K562 (cell line): Measurements from ENCODE around the gene ARL14EPL. TPM values are rescaled to one million over a fixed set of nuclear protein-coding genes. Genes with fewer than 3 reads are reported as not detected.

Experiments
- ATAC-seq: fragments of 200-7000 bp; cut with Tn5 transposase; 3 replicates; pipeline ENCODE4 v1.9.1; 2020; ENCODE audit warnings: moderate library complexity
- BruUV-seq: library from RNA; stranded (reverse); fragments of 400-500 nt; replicated peaks from 2 replicates; lab custom pipeline; 2021; lab: Mats Ljungman, UMichigan
- CTCF ChIA-PET: fragments of 300-600 bp; formaldehyde crosslinking; extraction: SDS; loops from one replicate; lab custom pipeline; 2021; ENCODE audit warnings: low intra/inter-chr PET ratio; lab: Yijun Ruan, JAX
- POLR2A ChIA-PET: fragments of 300-600, 350-650 bp; sonication (Branson Sonifier 250); formaldehyde crosslinking; extraction: SDS; loops from one replicate; lab custom pipeline; 2021; ENCODE audit warnings: antibody characterized with exemption, inconsistent platforms; lab: Yijun Ruan, JAX
- DNase-seq, 4 experiments: peaks; one replicate each; pipeline versions ENCODE4 v3.0.0 to v3.0.0-alpha.2; 2011 to 2018; ENCODE audit warnings: low spot score in 3 of 4, mixed read lengths in 3 of 4; ENCODE audit errors: extremely low read depth in 1 of 4
- FAIRE-seq: peaks from 2 replicates; lab custom pipeline; 2011; peaks lifted over from hg19 to GRCh38; lab: Jason Lieb, UNC
- H2AFZ ChIP-seq: 2 replicates; pipeline ENCODE4 v1.6.0; 2011; ENCODE audit warnings: low read depth, low read length, control low read depth, inconsistent platforms
- H3K27ac ChIP-seq: fragments of 200-600 bp; 3 replicates; pipeline ENCODE4 v1.8.0; 2011; ENCODE audit warnings: low read depth, mild to moderate bottlenecking, control low read depth, inconsistent platforms, low read length, moderate library complexity, mixed read lengths; ENCODE audit errors: extremely low read depth
- H3K27me3 ChIP-seq, 2 experiments: fragments of 300-600 bp in 1 of 2; 2 replicates in 1 of 2; 3 replicates in 1 of 2; pipeline versions ENCODE4 v1.6.0 to v1.8.0; 2011; ENCODE audit warnings: inconsistent platforms in 2 of 2, low read length in 2 of 2, mild to moderate bottlenecking in 1 of 2, mixed read lengths in 1 of 2, moderate library complexity in 1 of 2; ENCODE audit not compliant: control insufficient read depth in 2 of 2, insufficient read depth in 2 of 2
- H3K36me3 ChIP-seq: fragments of 300-600 bp; 3 replicates; pipeline ENCODE4 v1.8.0; 2011; ENCODE audit warnings: mild to moderate bottlenecking, low read length, inconsistent platforms; ENCODE audit not compliant: control insufficient read depth, insufficient read depth
- H3K4me1 ChIP-seq, 2 experiments: fragments of 200-600 bp in 1 of 2; replicated peaks in 1 of 2; 2 replicates in 1 of 2; 3 replicates in 1 of 2; pipeline versions ENCODE4 v1.5.1 to v1.8.0; 2011; ENCODE audit warnings: inconsistent platforms in 2 of 2, low read length in 2 of 2, mild to moderate bottlenecking in 1 of 2, mixed read lengths in 1 of 2, moderate library complexity in 1 of 2; ENCODE audit not compliant: control insufficient read depth in 2 of 2, insufficient read depth in 2 of 2
- H3K4me2 ChIP-seq: 2 replicates; pipeline ENCODE4 v1.6.1; 2011; ENCODE audit warnings: low read length, control low read depth, inconsistent platforms, mixed read lengths; ENCODE audit not compliant: insufficient read depth
- H3K4me3 ChIP-seq: fragments of 200-600 bp; sonication (generic), shearing (Covaris generic); 2 replicates; pipeline ENCODE4 v1.5.1; 2016; ENCODE audit warnings: control low read depth, inconsistent platforms
- H3K79me2 ChIP-seq: fragments of 200-600 bp; 3 replicates; pipeline ENCODE4 v1.8.0; 2011; ENCODE audit warnings: low read length, inconsistent platforms; ENCODE audit not compliant: control insufficient read depth, insufficient read depth
- H3K9ac ChIP-seq, 2 experiments: 2 replicates each; pipeline versions ENCODE4 v1.6.0 to v1.6.1; 2011; ENCODE audit warnings: low read depth in 2 of 2, low read length in 2 of 2, control low read depth in 1 of 2, inconsistent platforms in 1 of 2, mild to moderate bottlenecking in 1 of 2, mixed read lengths in 1 of 2; ENCODE audit not compliant: insufficient read depth in 1 of 2
- H3K9me1 ChIP-seq: one replicate; pipeline ENCODE4 v1.6.0; 2011; ENCODE audit warnings: inconsistent platforms, mild to moderate bottlenecking, low read length, moderate library complexity; ENCODE audit not compliant: control insufficient read depth, insufficient read depth
- H3K9me3 ChIP-seq: replicated peaks from 2 replicates; pipeline ENCODE4 v1.5.1; 2011; ENCODE audit warnings: low read depth, low read length, inconsistent platforms; ENCODE audit not compliant: control insufficient read depth, insufficient read depth
- H4K20me1 ChIP-seq: replicated peaks from 2 replicates; pipeline ENCODE4 v1.6.1; 2011; ENCODE audit warnings: low read length, inconsistent platforms, mixed read lengths; ENCODE audit not compliant: control insufficient read depth, insufficient read depth
- ASH1L ChIP-seq: fragments of 450-650 bp; IDR thresholded peaks from 2 replicates; pipeline ENCODE4 v1.6.1; 2018; ENCODE audit warnings: borderline replicate concordance, mild to moderate bottlenecking, low read depth; ENCODE audit not compliant: partially characterized antibody
- BCL6 ChIP-seq: fragments of 250-450 bp; sonication (Bioruptor Pico); IDR thresholded peaks from 2 replicates; pipeline ENCODE4 v1.4.0; 2020
- CXXC5 ChIP-seq: fragments of 250-450 bp; sonication (Bioruptor Pico); IDR thresholded peaks from 2 replicates; pipeline ENCODE4 v1.8.0; 2022; ENCODE audit warnings: inconsistent platforms, mild to moderate bottlenecking, moderate library complexity
- ETV1 ChIP-seq: fragments of 450-650 bp; conservative IDR thresholded peaks from 2 replicates; pipeline ENCODE4 v1.6.1; 2016; ENCODE audit warnings: missing genetic modification characterization, control low read depth, low read depth, missing compliant biosample characterization
- FOXK1 ChIP-seq: sonication (generic); formaldehyde crosslinking; IDR thresholded peaks from 2 replicates; pipeline ENCODE4 v1.8.0; 2022; ENCODE audit warnings: missing genetic modification reagents, mild to moderate bottlenecking, borderline replicate concordance
- FOXP1 ChIP-seq: sonication (generic); formaldehyde crosslinking; IDR thresholded peaks from 2 replicates; pipeline ENCODE4 v1.8.0; 2022; ENCODE audit warnings: mild to moderate bottlenecking, missing genetic modification reagents
- FUS ChIP-seq: fragments of 200-400 bp; formaldehyde crosslinking; optimal IDR thresholded peaks from 2 replicates; pipeline ENCODE3; 2017; ENCODE audit warnings: low read depth, low read length
- GMEB1 ChIP-seq: fragments of 250-450 bp; sonication (Bioruptor Pico); IDR thresholded peaks from 2 replicates; pipeline ENCODE4 v1.4.0; 2020; ENCODE audit warnings: mild to moderate bottlenecking
- HNRNPK ChIP-seq: fragments of 200-400 bp; formaldehyde crosslinking; IDR thresholded peaks from one replicate; pipeline ENCODE4 v1.6.1; 2018; ENCODE audit warnings: mild to moderate bottlenecking, low read depth, low read length; ENCODE audit not compliant: poor library complexity, severe bottlenecking
- HSF4 ChIP-seq: fragments of 250-450 bp; sonication (Bioruptor Pico); IDR thresholded peaks from 2 replicates; pipeline ENCODE4 v2.1.2; 2022; ENCODE audit warnings: mild to moderate bottlenecking, moderate library complexity, borderline replicate concordance
- MAZ ChIP-seq, 2 experiments: fragments of 450-650 bp in 1 of 2; sonication (generic) in 1 of 2; formaldehyde crosslinking; IDR thresholded peaks in 1 of 2; conservative IDR thresholded peaks in 1 of 2; 2 replicates each; pipeline versions ENCODE4 v1.4.0 to v1.5.0; 2020; ENCODE audit warnings: mild to moderate bottlenecking in 1 of 2, missing genetic modification reagents in 1 of 2
- NR3C1 ChIP-seq: sonication (generic); formaldehyde crosslinking; IDR thresholded peaks from 2 replicates; pipeline ENCODE4 v1.8.1; 2022; ENCODE audit warnings: missing genetic modification reagents
- PHF21A ChIP-seq: fragments of 450-650 bp; IDR thresholded peaks from 2 replicates; pipeline ENCODE4 v1.6.1; 2017; ENCODE audit warnings: low read depth, borderline replicate concordance
- SIN3A ChIP-seq, 2 experiments: fragments of 150-350 bp in 1 of 2; IDR thresholded peaks; 2 replicates each; pipeline ENCODE4 v1.6.1; 2011 to 2016; ENCODE audit warnings: borderline replicate concordance in 2 of 2, low read depth in 2 of 2, low read length in 2 of 2, mild to moderate bottlenecking in 2 of 2, moderate library complexity in 2 of 2; ENCODE audit not compliant: control insufficient read depth in 1 of 2
- SIX5 ChIP-seq, 2 experiments: IDR thresholded peaks; 2 replicates each; pipeline ENCODE4 v1.6.1; 2011; ENCODE audit warnings: low read length in 2 of 2, borderline replicate concordance in 1 of 2, low read depth in 1 of 2, mild to moderate bottlenecking in 1 of 2, moderate library complexity in 1 of 2; ENCODE audit not compliant: insufficient read depth in 1 of 2
- ZNF354B ChIP-seq: fragments of 250-450 bp; sonication (Bioruptor Pico); IDR thresholded peaks from 2 replicates; pipeline ENCODE4 v1.4.0; 2020
- ZNF586 ChIP-seq: fragments of 450-650 bp; formaldehyde crosslinking; conservative IDR thresholded peaks from 2 replicates; pipeline ENCODE4 v1.4.0; 2020; ENCODE audit warnings: mild to moderate bottlenecking, moderate library complexity
- ZNF589 ChIP-seq: fragments of 200-800 bp; sonication (Bioruptor generic); IDR thresholded peaks from 2 replicates; pipeline ENCODE4 v1.6.1; 2016; ENCODE audit warnings: low read depth, missing genetic modification characterization, missing compliant biosample characterization
- ZNF695 ChIP-seq: fragments of 450-650 bp; formaldehyde crosslinking; IDR thresholded peaks from 2 replicates; pipeline ENCODE4 v1.4.0; 2020; ENCODE audit warnings: mild to moderate bottlenecking, moderate library complexity
- ZNF76 ChIP-seq: fragments of 250-450 bp; sonication (Bioruptor Pico); IDR thresholded peaks from 2 replicates; pipeline ENCODE4 v1.4.0; 2020; ENCODE audit warnings: mild to moderate bottlenecking, moderate library complexity, borderline replicate concordance
- WGBS: fragments of 100-300 bp; shearing (Covaris generic); methylation state at CpG from one replicate; pipeline ENCODE4 v1.1.6; 2016; ENCODE audit warnings: low coverage, mixed read lengths; ENCODE audit not compliant: insufficient coverage; ENCODE audit errors: missing lambda C conversion rate; 5-methylcytosine and 5-hydroxymethylcytosine counted together
- in situ Hi-C: fragments of 300-500 bp; cut with MboI; formaldehyde crosslinking; loops from 4 replicates; pipeline ENCODE4 v1.15.0; 2018; ENCODE audit warnings: inconsistent platforms, mixed read lengths
- intact Hi-C: fragments of 100-400 bp; cut with micrococcal nuclease; formaldehyde crosslinking; loops from 2 replicates; pipeline ENCODE4 v1.14.2; 2022
- polyA plus RNA-seq, 8 experiments: library from polyadenylated mRNA; depleted of rRNA in 4 of 8; stranded (reverse) in 5 of 8; unstranded in 3 of 8; fragments of >200 nt; fragmentation: Nextera tagmentation in 2 of 8; fragmentation: Illumina TruSeq in 1 of 8; extraction: Ambion mirVana in 2 of 8; extraction: Trizol in 1 of 8; gene quantifications; 2 replicates each; pipeline versions ENCODE4 v1.2.1 to v1.2.3, GENCODE V29; 2011 to 2014; ENCODE audit warnings: inconsistent platforms in 1 of 8, missing spikeins in 1 of 8
- total RNA-seq, 7 experiments: library from RNA; depleted of rRNA in 6 of 7; stranded (reverse); fragments of >200 nt in 6 of 7; fragmentation: Illumina TruSeq in 2 of 7; extraction: Trizol in 2 of 7; gene quantifications; 2 replicates each; pipeline versions ENCODE4 v1.2.1 to v1.2.3, GENCODE V29; 2011 to 2021; ENCODE audit warnings: low replicate concordance in 1 of 7

ARL14EPL gene
- total and polyA plus RNA-seq, 9 of the 15 experiments (the other 6 are each of a cell fraction or from before 2014, with no cell fraction given): 0.06 to 0.14 (median 0.08) TPM; not detected in 5

DNA sequence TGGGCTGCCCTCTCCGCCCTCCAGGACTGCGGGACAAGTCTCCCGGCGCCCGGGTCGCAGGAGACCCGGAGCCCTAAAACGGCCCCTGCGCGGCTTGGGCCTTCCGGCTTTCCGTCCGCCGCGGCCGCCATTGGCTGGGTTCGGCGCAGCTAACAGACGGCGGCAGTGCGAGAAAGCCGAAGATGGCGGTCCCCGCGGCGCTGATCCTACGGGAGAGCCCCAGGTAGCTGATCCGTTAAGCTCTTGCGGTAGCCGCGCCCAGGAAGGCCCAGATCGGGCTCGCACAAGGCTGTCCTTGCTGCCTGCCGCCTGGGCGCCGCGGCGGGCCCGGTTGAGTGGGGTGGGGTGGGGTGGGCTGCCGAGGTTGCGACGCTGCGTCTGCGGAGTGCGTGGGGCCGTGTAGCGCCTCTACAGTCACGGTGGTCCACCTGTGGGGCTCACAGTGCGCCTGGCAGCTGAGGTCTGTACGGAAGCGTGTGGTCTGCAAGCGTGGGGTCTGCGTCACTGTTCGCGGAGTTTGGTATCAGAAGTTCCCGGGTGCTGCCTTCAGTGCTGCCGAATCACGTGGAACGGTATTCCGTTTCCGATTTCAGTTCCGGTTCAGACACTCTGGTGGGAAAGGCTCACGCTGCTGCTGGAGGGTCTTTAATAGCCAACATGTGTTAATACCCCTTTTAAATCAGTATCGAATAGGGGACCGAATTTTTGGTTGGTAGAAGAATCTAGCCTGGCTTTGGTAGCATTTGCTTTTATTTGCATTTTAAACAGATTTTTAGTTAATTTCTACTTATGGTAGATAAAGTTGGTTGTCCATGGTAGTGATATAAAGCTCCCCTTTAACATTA, 52.8 kb downstream of the ARL14EPL start, which contains the start of gene COMMD10:
Gene COMMD10 (plus strand): TSS at position 155 of the 845 bp plus-strand sequence.
- no peaks in the 10 kb centered on the region for H3K27me3 ChIP-seq
- H3K9me1 ChIP-seq: no peaks in the 10 kb centered on the region
- H3K9ac ChIP-seq: peak within 1 kb of the TSS; percentile 91 to 100
- ATAC-seq (peak; percentile 88), DNase-seq (peak; percentile 75 to 90 (median 78)), FAIRE-seq (peak; percentile 88)
- no peaks in the 10 kb centered on the region for H4K20me1 ChIP-seq
- peak within 1 kb of the TSS; percentile 92 for H2AFZ ChIP-seq
- H3K36me3 ChIP-seq: peaks cover 19% of the 10 kb centered on the region; the same call in 1 of the 3 replicates
- in situ Hi-C loops (no loop called here), intact Hi-C loops (loop anchor here (5.0 kb wide), 1 partner anchor 243 kb away; the partner anchor contains the start of genes AP3S1 and ATG12)
- peaks cover 58% of the 10 kb centered on the region for H3K79me2 ChIP-seq
- no TSS peak for BruUV-seq
- CTCF ChIA-PET: no interaction called here
- peak within 1 kb of the TSS; percentile 95 for H3K27ac ChIP-seq
- peak within 1 kb of the TSS; percentile 91 for H3K4me2 ChIP-seq
- WGBS: 0% methylated on average over 28 of the region's 65 CpGs
- POLR2A ChIA-PET: interaction anchor here (0.5 to 1.9 kb wide), 5 partner anchors 10 to 33 kb away, joined by 3 to 11 read pairs (median 3); no protein-coding TSS in a partner anchor
- H3K9me3 ChIP-seq: no peaks in the 10 kb centered on the region
- peaks cover 10 to 13% of the 10 kb centered on the region in 2 experiments; a peak in 4 of 5 replicates for H3K4me1 ChIP-seq
- peak within 1 kb of the TSS; percentile 73 for H3K4me3 ChIP-seq
- TF ChIP-seq NR3C1 (no peak), SIN3A (IDR thresholded peaks at IDR 0.05; ENCODE audit: borderline replicate concordance in 2 of 2, control insufficient read depth in 1 of 2, low read depth in 2 of 2, low read length in 2 of 2) (peak; percentile 48 to 61; a peak in 3 of 4 replicates), FOXK1 (CRISPR knock-in tag) (no peak), HSF4 (CRISPR knock-in tag) (no peak), ZNF354B (CRISPR knock-in tag) (no peak), ZNF695 (CRISPR knock-in tag) (no peak), CXXC5 (peak; percentile 73; the same call in 1 of the 2 replicates), FOXP1 (CRISPR knock-in tag) (peak; percentile 81; the same call in 1 of the 2 replicates), PHF21A (no peak), ZNF586 (CRISPR knock-in tag) (no peak), HNRNPK (no peak), ZNF589 (CRISPR knock-in tag) (peak; percentile 42; the same call in 1 of the 2 replicates), ZNF76 (CRISPR knock-in tag) (no peak), SIX5 (IDR thresholded peaks at IDR 0.05; ENCODE audit: borderline replicate concordance in 1 of 2, insufficient read depth in 1 of 2, low read depth in 1 of 2, low read length in 2 of 2) (peak in 1 of 2 experiments; percentile 2; a peak in 1 of 4 replicates), ETV1 (tag) (peak; percentile 82), GMEB1 (no peak), FUS (no peak), MAZ (CRISPR knock-in tag; conservative IDR thresholded peaks at IDR 0.05 in 1 of 2, IDR thresholded peaks at IDR 0.05 in 1 of 2) (peak; percentile 33 to 64; a peak in 1 of 4 replicates), BCL6 (CRISPR knock-in tag) (no peak), ASH1L (no peak)
